AG04449 (cell line): ENCODE data around the gene ZNF407.

Source experiments
- CTCF ChIA-PET: fragments of 350-600 bp; formaldehyde crosslinking; extraction: SDS; loops from one replicate; lab custom pipeline; 2021; ENCODE audit warnings: antibody characterized with exemption; lab: Yijun Ruan, JAX
- POLR2A ChIA-PET: fragments of 400-600, 350-600 bp; formaldehyde crosslinking; extraction: SDS; loops from one replicate; lab custom pipeline; 2020; ENCODE audit warnings: antibody characterized with exemption, inconsistent platforms; lab: Yijun Ruan, JAX
- DNase-seq: peaks from one replicate; pipeline ENCODE4 v3.0.0-alpha.2; 2010; ENCODE audit warnings: low read depth, low spot score
- H3K4me3 ChIP-seq: 2 replicates; pipeline ENCODE4 v1.5.1; 2011; ENCODE audit warnings: low read depth, mild to moderate bottlenecking, control low read depth, low read length
- TF ChIP-seq, protein P1 (sequence below): IDR thresholded peaks from one replicate; pipeline ENCODE4 v1.5.1; 2011; ENCODE audit warnings: mild to moderate bottlenecking, moderate library complexity, low read length, control low read depth, inconsistent platforms; ENCODE audit not compliant: insufficient read depth; ENCODE audit errors: missing control alignments

Gene ZNF407

GRCh38 chr18:74921057-74921820 lies 323.6 kb downstream of the ZNF407 start:
- no peak for DNase-seq
- ChIA-PET POLR2A (no interaction called here), CTCF (no interaction called here)
- H3K4me3 ChIP-seq = no peak overlapping the region
- TF ChIP-seq, protein P1, sequence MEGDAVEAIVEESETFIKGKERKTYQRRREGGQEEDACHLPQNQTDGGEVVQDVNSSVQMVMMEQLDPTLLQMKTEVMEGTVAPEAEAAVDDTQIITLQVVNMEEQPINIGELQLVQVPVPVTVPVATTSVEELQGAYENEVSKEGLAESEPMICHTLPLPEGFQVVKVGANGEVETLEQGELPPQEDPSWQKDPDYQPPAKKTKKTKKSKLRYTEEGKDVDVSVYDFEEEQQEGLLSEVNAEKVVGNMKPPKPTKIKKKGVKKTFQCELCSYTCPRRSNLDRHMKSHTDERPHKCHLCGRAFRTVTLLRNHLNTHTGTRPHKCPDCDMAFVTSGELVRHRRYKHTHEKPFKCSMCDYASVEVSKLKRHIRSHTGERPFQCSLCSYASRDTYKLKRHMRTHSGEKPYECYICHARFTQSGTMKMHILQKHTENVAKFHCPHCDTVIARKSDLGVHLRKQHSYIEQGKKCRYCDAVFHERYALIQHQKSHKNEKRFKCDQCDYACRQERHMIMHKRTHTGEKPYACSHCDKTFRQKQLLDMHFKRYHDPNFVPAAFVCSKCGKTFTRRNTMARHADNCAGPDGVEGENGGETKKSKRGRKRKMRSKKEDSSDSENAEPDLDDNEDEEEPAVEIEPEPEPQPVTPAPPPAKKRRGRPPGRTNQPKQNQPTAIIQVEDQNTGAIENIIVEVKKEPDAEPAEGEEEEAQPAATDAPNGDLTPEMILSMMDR = no peak

DNA sequence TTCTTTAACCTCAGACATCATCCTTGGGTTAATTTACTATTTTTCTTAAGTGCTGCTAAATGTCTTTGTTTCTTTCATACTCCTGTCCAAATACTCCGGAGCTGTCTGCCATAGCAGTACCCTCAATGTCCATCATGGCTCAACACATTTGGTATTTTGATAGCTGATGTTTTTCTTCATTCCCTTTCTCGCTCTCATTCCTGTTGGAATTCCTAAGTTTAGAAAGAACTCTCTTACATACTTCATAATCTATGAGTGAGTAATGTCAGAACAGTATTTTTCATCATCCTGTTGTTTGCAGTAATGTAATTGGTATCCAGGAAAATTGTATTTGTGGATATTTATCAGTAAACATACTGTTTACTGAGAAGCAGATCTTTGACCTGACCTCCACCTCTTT lies 328.4 kb downstream of the ZNF407 start:
- no peak for DNase-seq
- ChIA-PET CTCF (no interaction called here), POLR2A (no interaction called here)
- TF ChIP-seq, protein P1 = no peak
- H3K4me3 ChIP-seq = no peak overlapping the region

- ChIA-PET CTCF (interaction anchor here (1.6 kb wide), 1 partner anchor 24 kb away, joined by 6 read pairs; no protein-coding TSS in a partner anchor), POLR2A (no interaction called here)
- no peak overlapping the region for H3K4me3 ChIP-seq
- TF ChIP-seq, protein P1 = no peak
- DNase-seq = no peak
Observed at GRCh38 chr18:74928194-74928968, 330.7 kb downstream of the ZNF407 start.

- DNase-seq = no peak
- H3K4me3 ChIP-seq = no peak overlapping the region
- ChIA-PET POLR2A (no interaction called here), CTCF (interaction anchor here (1.6 kb wide), 1 partner anchor 23 kb away, joined by 6 read pairs; no protein-coding TSS in a partner anchor)
- TF ChIP-seq, protein P1 = no peak
Observed at GRCh38 chr18:74929110-74929509, 331.4 kb downstream of the ZNF407 start.

- no peak overlapping the region for H3K4me3 ChIP-seq
- peak; percentile 4 for DNase-seq
- TF ChIP-seq, protein P1 = no peak
- POLR2A ChIA-PET = no interaction called here
- CTCF ChIA-PET = no interaction called here
Observed at GRCh38 chr18:74930616-74931015, 332.9 kb downstream of the ZNF407 start.

DNA sequence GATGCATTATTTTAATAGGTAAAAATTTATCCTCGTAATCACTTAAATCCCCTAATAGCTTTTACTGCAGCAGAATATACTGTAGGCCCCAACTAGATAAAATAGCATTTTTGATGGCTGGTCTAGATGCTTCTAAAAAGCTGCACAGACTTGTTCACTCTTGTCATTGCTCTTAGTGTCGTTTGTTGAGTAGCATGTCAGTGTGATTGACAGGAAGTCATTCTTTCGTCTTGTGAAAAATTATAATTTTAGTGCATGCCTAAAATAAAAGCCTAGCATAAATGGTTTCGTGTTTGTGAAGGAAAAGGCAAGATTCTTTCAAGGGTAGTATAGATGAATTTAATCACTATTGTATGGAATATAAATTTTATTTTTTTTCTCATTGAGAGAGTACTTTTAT lies 336.3 kb downstream of the ZNF407 start:
- CTCF ChIA-PET = no interaction called here
- H3K4me3 ChIP-seq = no peak overlapping the region
- TF ChIP-seq, protein P1 = no peak
- DNase-seq = no peak
- POLR2A ChIA-PET = no interaction called here
